Measurements from ENCODE around the gene ANKRD50.

DNA sequence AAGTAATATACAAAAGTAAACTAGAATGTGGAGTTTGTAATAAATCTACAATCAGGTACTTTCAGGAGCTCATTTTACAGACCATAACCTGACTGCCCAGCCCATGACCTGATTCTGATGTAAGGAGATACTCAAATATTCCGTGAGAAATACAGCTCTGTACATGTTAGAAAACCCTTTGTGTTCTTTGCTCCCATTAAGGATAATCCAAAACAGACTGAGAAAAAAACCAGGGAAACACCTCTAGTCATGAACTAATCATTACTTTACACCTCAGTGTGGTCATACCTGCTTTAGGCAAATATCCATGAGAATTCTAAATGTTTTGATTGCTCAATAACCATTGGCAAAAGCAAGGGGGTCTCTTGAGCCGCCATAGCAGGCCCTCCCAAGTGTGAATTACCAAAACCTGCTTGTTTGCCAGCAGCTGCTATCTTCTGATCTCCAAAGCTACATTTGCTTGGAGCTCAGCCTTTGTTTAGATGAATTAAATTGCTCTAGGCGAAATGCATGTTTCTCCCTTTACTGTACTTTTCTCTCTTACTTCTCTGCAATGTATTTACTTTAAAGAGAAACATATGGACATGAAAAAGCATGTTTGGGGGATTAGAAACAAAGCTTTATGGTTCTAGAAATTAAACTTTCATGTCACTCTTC, 79.1 kb downstream of the ANKRD50 start:
- TF ChIP-seq POLR2A (IDR thresholded peaks at IDR 0.05) (no peak), CTCF (IDR thresholded peaks at IDR 0.05) (no peak), EP300 (IDR thresholded peaks at IDR 0.05) (no peak), POLR2AphosphoS5 (IDR thresholded peaks at IDR 0.05) (no peak)
